Measurements from ENCODE around the gene IRAK3.

The IRAK3 gene

GRCh38 chr12:66141299-66141698 is 47.7 kb upstream of the IRAK3 start:
- H3K4me3 ChIP-seq (ENCODE audit: insufficient read depth, low read length, poor library complexity, severe bottlenecking), result no peak overlapping the region
- no peaks in the 10 kb centered on the region for H3K27me3 ChIP-seq (ENCODE audit: low read length)
- H3K9me2 ChIP-seq (replicated peaks; ENCODE audit: insufficient read depth, low read length), result no peaks in the 10 kb centered on the region
- peaks cover 9% of the 10 kb centered on the region; the same call in 1 of the 2 replicates for H3F3A ChIP-seq (ENCODE audit: insufficient read depth)
- no peak overlapping the region for H3K27ac ChIP-seq (ENCODE audit: low read depth, low read length)
- 0 out of 2 replicates have a peak, but pooled peaks cover 4% of the 10 kb centered on the region for H3K79me2 ChIP-seq (ENCODE audit: insufficient read depth, low read length)
- no peak overlapping the region for H3K9ac ChIP-seq (ENCODE audit: low read length)
- no peaks in the 10 kb centered on the region for H4K20me1 ChIP-seq (ENCODE audit: low read depth, low read length)
- TF ChIP-seq CTCF (IDR thresholded peaks at IDR 0.05; ENCODE audit: insufficient read depth, low read length, poor library complexity, severe bottlenecking), result no peak
- TF ChIP-seq EZH2phosphoT487 (conservative IDR thresholded peaks at IDR 0.05; ENCODE audit: low read length), result no peak
- H3K9me3 ChIP-seq (ENCODE audit: insufficient read depth, low read length), result peaks cover 20% of the 10 kb centered on the region; the same call in 1 of the 2 replicates
- H3K4me2 ChIP-seq (ENCODE audit: low read depth, low read length, poor library complexity, severe bottlenecking), result no peak overlapping the region
- no peak overlapping the region for H2AFZ ChIP-seq (ENCODE audit: low read depth, low read length, severe bottlenecking)
- peaks cover 85% of the 10 kb centered on the region for H3K36me3 ChIP-seq (ENCODE audit: low read length)

- Histone ChIP-seq H3K27me3 (ENCODE audit: low read length) (no peaks in the 10 kb centered on the region), H3K9ac (ENCODE audit: low read length) (no peak overlapping the region), H3K9me2 (replicated peaks; ENCODE audit: insufficient read depth, low read length) (no peaks in the 10 kb centered on the region), H3K79me2 (ENCODE audit: insufficient read depth, low read length) (0 out of 2 replicates have a peak, but pooled peaks cover 4% of the 10 kb centered on the region), H3K9me3 (ENCODE audit: insufficient read depth, low read length) (peaks cover 20% of the 10 kb centered on the region; the same call in 1 of the 2 replicates), H3K4me2 (ENCODE audit: low read depth, low read length, poor library complexity, severe bottlenecking) (no peak overlapping the region), H3K36me3 (ENCODE audit: low read length) (peaks cover 82% of the 10 kb centered on the region), H3K27ac (ENCODE audit: low read depth, low read length) (no peak overlapping the region), H3K4me3 (ENCODE audit: insufficient read depth, low read length, poor library complexity, severe bottlenecking) (no peak overlapping the region), H4K20me1 (ENCODE audit: low read depth, low read length) (no peaks in the 10 kb centered on the region), H2AFZ (ENCODE audit: low read depth, low read length, severe bottlenecking) (no peak overlapping the region), H3F3A (ENCODE audit: insufficient read depth) (peaks cover 9% of the 10 kb centered on the region; the same call in 1 of the 2 replicates)
- no peak for TF ChIP-seq EZH2phosphoT487 (conservative IDR thresholded peaks at IDR 0.05; ENCODE audit: low read length)
- TF ChIP-seq CTCF (IDR thresholded peaks at IDR 0.05; ENCODE audit: insufficient read depth, low read length, poor library complexity, severe bottlenecking), result no peak
Measured at GRCh38 chr12:66142826-66143225, 46.2 kb upstream of the IRAK3 start.

- H3F3A ChIP-seq (ENCODE audit: insufficient read depth), result peaks cover 2% of the 10 kb centered on the region; the same call in 1 of the 2 replicates
- no peak for TF ChIP-seq EZH2phosphoT487 (conservative IDR thresholded peaks at IDR 0.05; ENCODE audit: low read length)
- no peak for TF ChIP-seq CTCF (IDR thresholded peaks at IDR 0.05; ENCODE audit: insufficient read depth, low read length, poor library complexity, severe bottlenecking)
- H3K9me3 ChIP-seq (ENCODE audit: insufficient read depth, low read length), result peaks cover 20% of the 10 kb centered on the region; the same call in 1 of the 2 replicates
- H2AFZ ChIP-seq (ENCODE audit: low read depth, low read length, severe bottlenecking), result no peak overlapping the region
- no peaks in the 10 kb centered on the region for H3K27me3 ChIP-seq (ENCODE audit: low read length)
- H3K9me2 ChIP-seq (replicated peaks; ENCODE audit: insufficient read depth, low read length), result no peaks in the 10 kb centered on the region
- no peak overlapping the region for H3K4me2 ChIP-seq (ENCODE audit: low read depth, low read length, poor library complexity, severe bottlenecking)
- peaks cover 71% of the 10 kb centered on the region for H3K36me3 ChIP-seq (ENCODE audit: low read length)
- no peak overlapping the region for H3K27ac ChIP-seq (ENCODE audit: low read depth, low read length)
- H3K79me2 ChIP-seq (ENCODE audit: insufficient read depth, low read length), result 0 out of 2 replicates have a peak, but pooled peaks cover 4% of the 10 kb centered on the region
- H3K9ac ChIP-seq (ENCODE audit: low read length), result no peak overlapping the region
- no peaks in the 10 kb centered on the region for H4K20me1 ChIP-seq (ENCODE audit: low read depth, low read length)
- no peak overlapping the region for H3K4me3 ChIP-seq (ENCODE audit: insufficient read depth, low read length, poor library complexity, severe bottlenecking)
Measured at GRCh38 chr12:66143868-66144267, 45.1 kb upstream of the IRAK3 start.

All from SU-DHL-6 (cell line).